Lower lobe of right lung (tissue), 2 donors: Measurements from ENCODE around the gene MED20. TPM values are rescaled to one million over a fixed set of nuclear protein-coding genes. Genes with fewer than 3 reads are reported as not detected.

Source experiments
- ATAC-seq, 2 donors: fragments of 200-7000 bp; cut with Tn5 transposase; one replicate each; pipeline ENCODE4 v1.9.1; 2020 to 2022; ENCODE audit warnings: mild to moderate bottlenecking in 2 of 2, moderate library complexity in 2 of 2
- DNase-seq: peaks from one replicate; pipeline ENCODE4 v3.0.0-alpha.2; 2020
- H3K27ac ChIP-seq: fragments of 200-600 bp; one replicate; pipeline ENCODE4 v1.8.0; 2022
- H3K27me3 ChIP-seq: fragments of 200-600 bp; one replicate; pipeline ENCODE4 v1.8.0; 2022; ENCODE audit warnings: low read depth
- H3K36me3 ChIP-seq: fragments of 200-600 bp; one replicate; pipeline ENCODE4 v1.8.0; 2022; ENCODE audit warnings: mild to moderate bottlenecking
- H3K4me1 ChIP-seq: fragments of 200-600 bp; one replicate; pipeline ENCODE4 v1.8.0; 2022
- H3K4me3 ChIP-seq: fragments of 200-600 bp; one replicate; pipeline ENCODE4 v1.8.0; 2022; ENCODE audit warnings: mild to moderate bottlenecking
- H3K9me3 ChIP-seq: fragments of 200-600 bp; one replicate; pipeline ENCODE4 v1.8.0; 2022
- intact Hi-C: fragments of 100-400 bp; cut with DNase I; formaldehyde crosslinking; loops from one replicate; pipeline ENCODE4 v1.11.0; 2022
- total RNA-seq: library from RNA; stranded (reverse); fragmentation: NEBNext Ultra II Directional; extraction: Animal tissue kit (Norgen Biotek cat#: 25700); gene quantifications from one replicate; pipeline ENCODE4 v1.2.1, GENCODE V29; 2021
- TF ChIP-seq, protein P1 (sequence below): fragments of 200-600 bp; IDR thresholded peaks from one replicate; pipeline ENCODE4 v1.8.0; 2022; ENCODE audit warnings: antibody characterized with exemption, mild to moderate bottlenecking
- donor health status: DM: no; HTN: yes; CAD: no; lungs with severe emphysema.

The MED20 gene
- total RNA-seq, 1 donor from 2014 or later, result 12.6 TPM

DNA sequence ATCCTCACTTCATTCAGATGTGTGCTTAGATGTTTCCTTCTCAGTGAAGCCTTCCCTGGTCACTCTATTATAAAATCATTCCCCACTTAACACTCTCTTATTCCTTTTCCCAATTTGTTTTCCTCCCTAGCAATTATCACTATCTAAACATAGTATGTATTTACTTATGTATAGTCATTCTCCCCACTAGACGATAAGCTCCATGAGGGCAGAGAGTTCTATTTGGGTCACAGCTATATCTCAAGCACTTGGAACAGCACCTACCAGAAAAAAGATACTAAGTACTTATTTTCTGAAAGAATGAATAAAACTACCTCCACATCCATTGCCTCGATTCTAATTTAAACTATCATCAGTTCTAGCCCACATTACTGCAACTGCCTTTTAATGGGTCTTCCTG, 62.2 kb downstream of the MED20 start:
- DNase-seq, result no peak
- Histone ChIP-seq H3K4me1 (no peaks in the 10 kb centered on the region), H3K36me3 (no peaks in the 10 kb centered on the region), H3K9me3 (no peaks in the 10 kb centered on the region), H3K4me3 (no peak overlapping the region), H3K27me3 (no peaks in the 10 kb centered on the region), H3K27ac (no peak overlapping the region)
- intact Hi-C loops, result no loop called here
- TF ChIP-seq, protein P1, sequence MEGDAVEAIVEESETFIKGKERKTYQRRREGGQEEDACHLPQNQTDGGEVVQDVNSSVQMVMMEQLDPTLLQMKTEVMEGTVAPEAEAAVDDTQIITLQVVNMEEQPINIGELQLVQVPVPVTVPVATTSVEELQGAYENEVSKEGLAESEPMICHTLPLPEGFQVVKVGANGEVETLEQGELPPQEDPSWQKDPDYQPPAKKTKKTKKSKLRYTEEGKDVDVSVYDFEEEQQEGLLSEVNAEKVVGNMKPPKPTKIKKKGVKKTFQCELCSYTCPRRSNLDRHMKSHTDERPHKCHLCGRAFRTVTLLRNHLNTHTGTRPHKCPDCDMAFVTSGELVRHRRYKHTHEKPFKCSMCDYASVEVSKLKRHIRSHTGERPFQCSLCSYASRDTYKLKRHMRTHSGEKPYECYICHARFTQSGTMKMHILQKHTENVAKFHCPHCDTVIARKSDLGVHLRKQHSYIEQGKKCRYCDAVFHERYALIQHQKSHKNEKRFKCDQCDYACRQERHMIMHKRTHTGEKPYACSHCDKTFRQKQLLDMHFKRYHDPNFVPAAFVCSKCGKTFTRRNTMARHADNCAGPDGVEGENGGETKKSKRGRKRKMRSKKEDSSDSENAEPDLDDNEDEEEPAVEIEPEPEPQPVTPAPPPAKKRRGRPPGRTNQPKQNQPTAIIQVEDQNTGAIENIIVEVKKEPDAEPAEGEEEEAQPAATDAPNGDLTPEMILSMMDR, result no peak
- no peak for ATAC-seq

Other genes with a start within 250 kb of the MED20 start
- 36.5 TPM for gene TFEB, start 185.5 kb downstream of the MED20 start, total RNA-seq
- gene PGC, start 173.7 kb downstream of the MED20 start, total RNA-seq, result 947 TPM
- gene FRS3, start 141.2 kb downstream of the MED20 start, total RNA-seq, result 5.9 TPM
- gene PRICKLE4, start 140.4 kb downstream of the MED20 start, total RNA-seq, result 12.1 TPM
- gene TOMM6, start 133.4 kb downstream of the MED20 start, total RNA-seq, result 134 TPM
- 3.9 TPM for gene USP49, start 25.8 kb downstream of the MED20 start, total RNA-seq
- 8.9 TPM for gene BYSL, start 360 bp upstream of the MED20 start, total RNA-seq
- gene CCND3, start 20.7 kb upstream of the MED20 start, total RNA-seq, result 182 TPM
- gene TAF8, start 129.4 kb upstream of the MED20 start, total RNA-seq, result 35.1 TPM
- gene C6orf132, start 221.5 kb upstream of the MED20 start, total RNA-seq, result 13.5 TPM